Thyroid gland (tissue), 4 donors: ENCODE measurements around the gene COG5. TPM values are rescaled to one million over a fixed set of nuclear protein-coding genes. Genes with fewer than 3 reads are reported as not detected.

Source experiments
- DNase-seq, 2 donors: peaks; one replicate each; pipeline ENCODE4 v3.0.0-alpha.2; 2019
- H3K27ac ChIP-seq, 3 donors: fragments of 200-600 bp; sonication (generic); 1 replicate in 2 of 3; 2 replicates in 1 of 3; pipeline ENCODE4 v1.5.1; 2016 to 2019; ENCODE audit warnings: mild to moderate bottlenecking in 1 of 3, moderate library complexity in 1 of 3
- H3K27me3 ChIP-seq: fragments of 200-600 bp; sonication (generic); one replicate; pipeline ENCODE4 v1.5.1; 2019
- H3K36me3 ChIP-seq, 2 donors: fragments of 200-600 bp; sonication (generic); one replicate each; pipeline ENCODE4 v1.5.1; 2016 to 2019
- H3K4me1 ChIP-seq, 2 donors: fragments of 200-600 bp; sonication (generic); one replicate each; pipeline ENCODE4 v1.5.1; 2017 to 2019
- H3K4me3 ChIP-seq, 3 donors: fragments of 200-600 bp; sonication (generic); replicated peaks in 1 of 3; 1 replicate in 2 of 3; 2 replicates in 1 of 3; pipeline ENCODE4 v1.5.1; 2016; ENCODE audit warnings: mild to moderate bottlenecking in 1 of 3
- H3K9me3 ChIP-seq: fragments of 200-600 bp; sonication (generic); one replicate; pipeline ENCODE4 v1.5.1; 2017
- CTCF ChIP-seq, 6 experiments: fragments of 200-600 bp in 3 of 6; fragments of 450-650 bp in 3 of 6; sonication (generic) in 3 of 6; IDR thresholded peaks; one replicate each; pipeline ENCODE4 v1.5.1; 2016 to 2019; ENCODE audit warnings: antibody characterized with exemption in 6 of 6, mild to moderate bottlenecking in 2 of 6, inconsistent platforms in 1 of 6, moderate library complexity in 1 of 6
- POLR2A ChIP-seq, 2 donors: fragments of 450-650 bp; IDR thresholded peaks; one replicate each; pipeline ENCODE4 v1.6.1; 2017; ENCODE audit warnings: antibody characterized with exemption in 2 of 2, mild to moderate bottlenecking in 2 of 2, moderate library complexity in 1 of 2
- WGBS, 2 donors: methylation state at CpG; one replicate each; pipeline ENCODE4 v1.1.5; 2017; 5-methylcytosine and 5-hydroxymethylcytosine counted together
- intact Hi-C: fragments of 100-400 bp; cut with DNase I; formaldehyde crosslinking; loops from one replicate; pipeline ENCODE4 v1.15.1; 2023
- total RNA-seq, 4 donors: library from RNA; depleted of rRNA; stranded (reverse); fragments of >200 nt; gene quantifications; one replicate each; pipeline ENCODE4 v1.2.3, GENCODE V29; 2016

COG5 gene
- total RNA-seq, 4 donors from 2014 or later, result 108 to 268 (median 148) TPM

GRCh38 chr7:107169120-107170050, 394.3 kb downstream of the COG5 start:
- peak in 1 of 2 donors; percentile 83 for TF ChIP-seq POLR2A (IDR thresholded peaks at IDR 0.05)
- peak in 1 of 6 experiments; percentile 18 for TF ChIP-seq CTCF (IDR thresholded peaks at IDR 0.05)
- H3K4me1 ChIP-seq, result peaks cover 32 to 35% of the 10 kb centered on the region in 2 donors
- intact Hi-C loops, result no loop called here
- DNase-seq, result peak; percentile 99
- H3K36me3 ChIP-seq, result no peaks in the 10 kb centered on the region
- 0% methylated on average over 25 to 41 of the region's 73 CpGs for WGBS, 2 donors
- no peaks in the 10 kb centered on the region for H3K27me3 ChIP-seq
- H3K27ac ChIP-seq, result peak overlapping the region; percentile 97 to 100 (median 99)
- peak overlapping the region; percentile 58 to 96 (median 83) for H3K4me3 ChIP-seq
- no peaks in the 10 kb centered on the region for H3K9me3 ChIP-seq

- TF ChIP-seq CTCF (IDR thresholded peaks at IDR 0.05) (no peak), POLR2A (IDR thresholded peaks at IDR 0.05) (peak; percentile 55 to 84)
- H3K4me3 ChIP-seq, result peak within 1 kb of the TSS; percentile 83 to 96 (median 83)
- H3K36me3 ChIP-seq, result no peaks in the 10 kb centered on the region
- H3K9me3 ChIP-seq, result no peaks in the 10 kb centered on the region
- peak; percentile 99 to 100 for DNase-seq
- H3K27me3 ChIP-seq, result no peaks in the 10 kb centered on the region
- H3K4me1 ChIP-seq, result peaks cover 23 to 27% of the 10 kb centered on the region in 2 donors
- peak within 1 kb of the TSS; percentile 98 to 100 (median 99) for H3K27ac ChIP-seq
- WGBS, 2 donors, result 1% methylated on average over 39 to 44 of the region's 44 CpGs
- intact Hi-C loops, result no loop called here
These were observed 395.2 kb downstream of the COG5 start, which contains the start of gene HBP1 for GRCh38 chr7:107168233-107169119. Gene HBP1 (plus strand): TSS chr7:107169003. CDS start chr7:107179894, 10,891 bp downstream.

- 1% methylated on average over 15 of the region's 15 CpGs for WGBS, 2 donors
- no peaks in the 10 kb centered on the region for H3K36me3 ChIP-seq
- intact Hi-C loops, result no loop called here
- TF ChIP-seq POLR2A (IDR thresholded peaks at IDR 0.05) (no peak), CTCF (IDR thresholded peaks at IDR 0.05) (peak in 4 of 6 experiments; percentile 20 to 69 (median 44))
- no peaks in the 10 kb centered on the region for H3K27me3 ChIP-seq
- H3K4me3 ChIP-seq, result peak overlapping the region; percentile 44 to 83 (median 56)
- DNase-seq, result peak; percentile 74 to 80
- peaks cover 14 to 20% of the 10 kb centered on the region in 2 donors for H3K4me1 ChIP-seq
- H3K27ac ChIP-seq, result peak overlapping the region; percentile 96 to 99 (median 98)
- H3K9me3 ChIP-seq, result no peaks in the 10 kb centered on the region
These were observed 396.1 kb downstream of the COG5 start for GRCh38 chr7:107167483-107168232.

- intact Hi-C loops, result no loop called here
- Histone ChIP-seq H3K4me3 (peak overlapping the region in 2 of 3 donors; percentile 7 to 44), H3K27me3 (no peaks in the 10 kb centered on the region), H3K4me1 (peaks cover 9 to 12% of the 10 kb centered on the region in 2 donors), H3K27ac (peak overlapping the region; percentile 96 to 99 (median 98)), H3K9me3 (no peaks in the 10 kb centered on the region), H3K36me3 (no peaks in the 10 kb centered on the region)
- WGBS, 2 donors, result 40 to 41% methylated on average over 5 of the region's 5 CpGs
- TF ChIP-seq POLR2A (IDR thresholded peaks at IDR 0.05) (no peak), CTCF (IDR thresholded peaks at IDR 0.05) (no peak)
- no peak for DNase-seq
These were observed 396.8 kb downstream of the COG5 start for GRCh38 chr7:107166736-107167426.
